IPS-20b (cell line): ENCODE data around the gene CCDC50.

Experiments
- H3K27ac ChIP-seq: one replicate; pipeline ENCODE4 v1.5.1; 2013; ENCODE audit warnings: low read length
- H3K27me3 ChIP-seq: 2 replicates; pipeline ENCODE4 v1.6.1; 2013; ENCODE audit warnings: mild to moderate bottlenecking, low read length, inconsistent platforms; ENCODE audit not compliant: insufficient read depth
- H3K36me3 ChIP-seq: 2 replicates; pipeline ENCODE4 v1.6.1; 2013; ENCODE audit warnings: low read depth, mild to moderate bottlenecking, inconsistent platforms, low read length, moderate library complexity; ENCODE audit not compliant: insufficient read depth
- H3K4me1 ChIP-seq: 2 replicates; pipeline ENCODE4 v1.6.1; 2013; ENCODE audit warnings: mild to moderate bottlenecking, control low read depth, inconsistent platforms, low read length, moderate library complexity; ENCODE audit not compliant: insufficient read depth
- H3K4me3 ChIP-seq: 2 replicates; pipeline ENCODE4 v1.5.1; 2013; ENCODE audit warnings: mild to moderate bottlenecking, low read length, inconsistent platforms
- H3K9ac ChIP-seq: 2 replicates; pipeline ENCODE4 v1.6.1; 2013; ENCODE audit warnings: low read depth, mild to moderate bottlenecking, inconsistent platforms, low read length, moderate library complexity
- H3K9me3 ChIP-seq: 2 replicates; pipeline ENCODE4 v1.6.1; 2013; ENCODE audit warnings: mild to moderate bottlenecking, low read depth, low read length, inconsistent platforms; ENCODE audit not compliant: insufficient read depth

Gene CCDC50

DNA sequence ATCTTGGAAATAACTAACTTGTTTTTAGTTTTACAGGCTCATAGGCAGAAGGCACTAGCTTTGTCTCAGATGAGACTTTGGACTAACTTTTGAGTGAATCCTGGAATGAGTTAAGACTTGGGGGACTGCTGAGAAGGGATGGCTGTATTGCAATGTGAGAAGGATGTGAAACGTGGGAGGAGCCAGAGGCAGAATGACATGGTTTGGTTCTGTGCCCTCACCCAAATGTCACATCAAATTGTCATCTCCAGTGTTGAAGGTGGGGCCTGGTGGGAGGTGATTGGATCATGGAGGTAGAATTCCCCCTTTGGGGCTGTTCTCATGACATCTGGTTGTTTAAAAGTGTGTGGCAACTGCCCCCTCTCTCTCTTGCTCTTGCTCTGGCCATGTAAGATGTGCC, 28.8 kb upstream of the CCDC50 start:
- no peaks in the 10 kb centered on the region for H3K27me3 ChIP-seq
- H3K4me3 ChIP-seq = no peak overlapping the region
- H3K4me1 ChIP-seq = peaks cover 6% of the 10 kb centered on the region; the same call in 1 of the 2 replicates
- no peaks in the 10 kb centered on the region for H3K36me3 ChIP-seq
- H3K9ac ChIP-seq = no peak overlapping the region
- H3K27ac ChIP-seq = no peak overlapping the region
- H3K9me3 ChIP-seq = no peaks in the 10 kb centered on the region

DNA sequence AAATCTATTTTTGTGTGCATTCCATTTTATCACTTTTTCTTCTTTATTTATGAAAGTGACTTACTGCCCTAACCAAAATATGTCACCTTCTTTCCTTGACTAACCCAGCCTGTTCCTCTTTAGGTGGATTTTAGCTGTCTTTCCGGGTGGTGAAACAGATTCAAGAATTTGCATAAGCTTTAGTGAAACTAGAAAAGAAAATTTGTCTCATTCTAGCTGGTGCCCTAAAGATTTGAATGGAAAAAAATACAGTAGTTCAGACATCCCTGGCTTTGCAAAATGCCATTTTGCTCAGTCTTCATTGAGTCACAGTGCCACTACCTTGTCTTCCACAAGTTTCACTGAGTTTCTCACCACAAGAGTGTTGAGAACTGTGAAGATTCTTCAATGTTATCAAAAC, 28.2 kb upstream of the CCDC50 start:
- H3K36me3 ChIP-seq = no peaks in the 10 kb centered on the region
- no peak overlapping the region for H3K4me3 ChIP-seq
- H3K4me1 ChIP-seq = peaks cover 6% of the 10 kb centered on the region; the same call in 1 of the 2 replicates
- H3K27ac ChIP-seq = no peak overlapping the region
- no peaks in the 10 kb centered on the region for H3K9me3 ChIP-seq
- no peaks in the 10 kb centered on the region for H3K27me3 ChIP-seq
- no peak overlapping the region for H3K9ac ChIP-seq

DNA sequence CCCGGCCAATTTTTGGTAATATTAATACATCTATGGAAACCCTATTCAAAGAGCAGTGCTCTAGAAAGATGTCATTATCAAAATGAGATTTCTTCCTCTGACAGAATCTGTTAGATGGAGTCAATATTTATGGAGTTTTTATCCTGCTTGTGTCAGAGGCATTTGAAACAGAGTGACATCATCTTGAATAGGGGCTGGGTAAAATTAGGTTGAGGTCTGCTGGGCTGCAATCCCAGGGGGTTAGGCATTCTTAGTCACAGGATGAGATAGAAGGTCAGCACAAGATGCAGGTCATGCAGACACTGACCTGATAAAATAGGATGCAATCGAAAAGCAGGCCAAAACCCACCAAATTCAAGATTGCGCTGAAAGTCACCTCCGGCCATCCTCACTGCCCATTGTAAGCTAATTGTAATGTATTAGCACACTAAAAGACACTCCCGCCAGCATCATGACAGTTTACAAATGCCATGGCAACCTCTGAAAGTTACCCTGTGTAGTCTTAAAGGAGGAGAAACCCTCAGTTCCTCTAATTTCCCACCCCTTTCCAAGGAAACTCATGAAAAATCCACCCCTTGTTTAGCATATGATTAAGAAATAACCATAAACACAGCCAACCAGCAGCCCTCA, 27.3 kb upstream of the CCDC50 start:
- Histone ChIP-seq H3K27me3 (no peaks in the 10 kb centered on the region), H3K9me3 (no peaks in the 10 kb centered on the region), H3K9ac (no peak overlapping the region; the same call in 1 of the 2 replicates), H3K4me3 (no peak overlapping the region), H3K4me1 (peaks cover 6% of the 10 kb centered on the region; the same call in 1 of the 2 replicates), H3K36me3 (no peaks in the 10 kb centered on the region), H3K27ac (no peak overlapping the region)

DNA sequence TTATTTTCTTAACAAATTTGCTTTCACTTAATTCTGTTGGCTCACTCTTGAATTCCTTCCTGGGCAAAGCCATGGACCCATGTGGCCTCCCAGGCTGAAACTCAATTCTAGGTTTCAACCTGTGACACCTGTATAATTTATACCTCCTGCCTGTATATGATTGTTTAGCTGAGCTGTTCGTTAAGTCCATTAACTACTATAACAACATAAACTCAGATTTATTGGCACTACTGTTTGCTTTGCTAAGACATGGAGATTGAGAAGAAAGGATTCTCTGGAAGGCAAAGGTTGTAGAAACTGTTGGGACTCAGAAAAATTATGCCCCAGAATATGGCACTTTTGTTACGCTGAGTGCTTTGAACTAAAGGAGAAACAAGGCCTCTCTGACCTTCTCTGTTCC, 26.7 kb upstream of the CCDC50 start:
- Histone ChIP-seq H3K27me3 (no peaks in the 10 kb centered on the region), H3K4me3 (no peak overlapping the region), H3K4me1 (peaks cover 6% of the 10 kb centered on the region; the same call in 1 of the 2 replicates), H3K27ac (no peak overlapping the region), H3K9me3 (no peaks in the 10 kb centered on the region), H3K36me3 (no peaks in the 10 kb centered on the region), H3K9ac (no peak overlapping the region; the same call in 1 of the 2 replicates)

DNA sequence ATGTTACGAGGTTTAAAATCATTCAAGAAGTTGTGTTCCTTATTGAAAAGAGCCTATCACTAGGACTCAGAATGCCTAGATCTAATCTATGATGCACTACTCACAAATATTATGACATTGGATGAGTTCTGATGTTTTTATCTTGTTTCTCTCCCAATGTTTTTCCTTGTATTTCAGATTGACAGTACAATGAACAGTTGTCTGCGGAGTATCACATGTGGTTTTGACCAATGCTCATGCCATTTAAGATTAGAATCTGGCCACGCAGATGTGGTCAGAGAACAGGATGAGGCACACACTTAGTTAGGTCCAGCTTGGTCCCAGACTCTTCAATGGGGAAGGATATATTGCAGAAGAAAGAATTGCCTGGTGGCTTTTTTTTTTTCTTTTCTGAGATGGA, 25.6 kb upstream of the CCDC50 start:
- Histone ChIP-seq H3K27ac (no peak overlapping the region), H3K36me3 (no peaks in the 10 kb centered on the region), H3K4me3 (no peak overlapping the region), H3K9me3 (no peaks in the 10 kb centered on the region), H3K9ac (no peak overlapping the region), H3K27me3 (no peaks in the 10 kb centered on the region), H3K4me1 (peaks cover 6% of the 10 kb centered on the region; the same call in 1 of the 2 replicates)

DNA sequence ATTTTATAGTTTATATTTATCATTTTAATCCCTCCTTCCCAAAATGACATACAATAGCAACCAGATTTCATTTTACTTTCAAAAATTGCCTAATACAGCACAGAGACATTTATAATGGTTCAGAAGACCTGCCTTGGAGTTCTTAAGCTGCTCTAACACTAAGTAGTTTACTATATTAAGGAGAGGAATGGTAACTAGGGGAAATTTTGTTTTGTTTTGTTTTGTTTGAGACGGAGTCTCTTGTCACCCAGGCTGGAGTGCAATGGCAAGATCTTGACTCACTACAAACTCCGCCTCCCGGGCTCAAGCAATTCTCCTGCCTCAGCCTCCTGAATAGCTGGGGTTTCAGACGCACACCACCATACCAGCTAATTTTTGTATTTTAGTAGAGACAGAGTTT, 22.8 kb upstream of the CCDC50 start:
- no peak overlapping the region for H3K4me3 ChIP-seq
- H3K9ac ChIP-seq = no peak overlapping the region
- no peaks in the 10 kb centered on the region for H3K36me3 ChIP-seq
- no peaks in the 10 kb centered on the region for H3K27me3 ChIP-seq
- no peaks in the 10 kb centered on the region; the same call in 1 of the 2 replicates for H3K9me3 ChIP-seq
- H3K27ac ChIP-seq = no peak overlapping the region
- peaks cover 6% of the 10 kb centered on the region; the same call in 1 of the 2 replicates for H3K4me1 ChIP-seq

DNA sequence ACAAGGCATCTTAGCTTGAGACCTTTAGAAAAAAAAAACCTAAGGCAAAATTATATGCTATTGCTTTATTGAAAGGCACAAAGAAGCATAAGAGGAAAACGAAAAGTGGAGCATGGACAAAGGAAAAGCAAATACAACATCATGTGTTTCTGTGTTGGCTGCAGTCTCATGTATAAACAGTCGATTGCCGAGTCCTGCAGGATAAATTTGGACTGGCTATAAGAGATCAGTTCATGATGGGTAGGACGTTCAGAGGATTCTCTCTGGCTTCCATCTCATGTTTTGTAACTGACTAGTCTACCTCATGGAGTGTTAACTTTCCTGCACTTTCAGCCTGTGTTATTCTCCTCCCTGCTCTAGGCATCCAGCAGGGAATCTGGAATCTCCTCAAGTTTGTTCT, 21.9 kb upstream of the CCDC50 start:
- no peak overlapping the region for H3K27ac ChIP-seq
- no peaks in the 10 kb centered on the region for H3K27me3 ChIP-seq
- peaks cover 2% of the 10 kb centered on the region; the same call in 1 of the 2 replicates for H3K4me1 ChIP-seq

DNA sequence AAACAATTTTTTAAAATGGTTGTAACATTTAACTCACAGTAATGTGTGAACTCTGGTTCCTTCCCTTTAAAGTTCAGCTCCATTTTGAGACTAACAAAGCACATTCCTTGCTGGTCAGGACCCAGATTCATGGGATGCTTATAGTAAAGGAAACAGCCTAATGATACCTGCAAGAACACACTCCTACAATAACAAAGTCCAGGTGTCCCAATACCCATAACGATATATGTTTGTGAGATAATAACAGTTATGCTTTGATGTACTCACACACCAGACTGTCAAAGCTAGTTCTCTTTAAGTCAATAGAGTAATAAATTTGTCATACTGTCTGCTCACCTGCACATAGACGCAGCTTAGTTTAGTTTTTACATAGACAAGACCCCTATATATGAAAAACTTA, 15.9 kb upstream of the CCDC50 start:
- Histone ChIP-seq H3K36me3 (no peaks in the 10 kb centered on the region), H3K9ac (no peak overlapping the region), H3K27ac (no peak overlapping the region), H3K4me1 (no peaks in the 10 kb centered on the region), H3K27me3 (no peaks in the 10 kb centered on the region), H3K4me3 (no peak overlapping the region), H3K9me3 (no peaks in the 10 kb centered on the region; the same call in 1 of the 2 replicates)

More for the DNA sequence above, 21.9 kb upstream of the CCDC50 start:
- Histone ChIP-seq H3K4me3 (no peak overlapping the region), H3K36me3 (no peaks in the 10 kb centered on the region), H3K9me3 (no peaks in the 10 kb centered on the region; the same call in 1 of the 2 replicates), H3K9ac (no peak overlapping the region)

DNA sequence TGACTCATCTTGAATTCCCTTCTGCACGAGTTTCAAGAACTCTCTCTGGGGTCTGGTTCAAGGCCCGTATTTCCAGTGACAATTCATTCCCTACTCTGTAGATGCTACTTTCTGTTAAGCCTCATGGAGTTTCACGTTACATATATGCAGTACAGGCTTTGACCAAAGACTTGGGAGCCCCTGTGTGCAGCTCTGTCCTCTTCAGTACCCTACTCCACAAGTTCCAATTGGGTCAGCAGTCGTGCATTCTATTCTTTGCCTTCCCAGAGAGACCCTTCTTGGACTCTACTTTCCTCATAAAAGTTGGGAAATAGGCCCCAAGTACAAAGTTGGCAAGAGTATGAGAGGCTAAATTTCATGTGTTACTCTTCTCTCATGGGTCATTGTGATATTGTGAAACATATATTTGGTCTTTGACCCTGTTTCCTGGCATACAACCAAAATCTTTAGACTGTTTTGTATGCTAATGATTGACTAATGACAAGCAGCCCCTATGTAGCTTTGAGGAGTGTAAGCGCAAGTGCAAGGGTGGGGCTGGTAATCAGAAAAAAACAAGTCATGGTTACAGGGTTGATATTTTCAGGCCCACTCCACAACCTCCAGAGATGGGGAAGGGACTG, 15.0 kb upstream of the CCDC50 start:
- no peak overlapping the region for H3K27ac ChIP-seq
- no peaks in the 10 kb centered on the region for H3K36me3 ChIP-seq
- no peaks in the 10 kb centered on the region for H3K27me3 ChIP-seq
- no peaks in the 10 kb centered on the region for H3K4me1 ChIP-seq
- H3K9me3 ChIP-seq = no peaks in the 10 kb centered on the region; the same call in 1 of the 2 replicates
- H3K4me3 ChIP-seq = no peak overlapping the region
- H3K9ac ChIP-seq = no peak overlapping the region

DNA sequence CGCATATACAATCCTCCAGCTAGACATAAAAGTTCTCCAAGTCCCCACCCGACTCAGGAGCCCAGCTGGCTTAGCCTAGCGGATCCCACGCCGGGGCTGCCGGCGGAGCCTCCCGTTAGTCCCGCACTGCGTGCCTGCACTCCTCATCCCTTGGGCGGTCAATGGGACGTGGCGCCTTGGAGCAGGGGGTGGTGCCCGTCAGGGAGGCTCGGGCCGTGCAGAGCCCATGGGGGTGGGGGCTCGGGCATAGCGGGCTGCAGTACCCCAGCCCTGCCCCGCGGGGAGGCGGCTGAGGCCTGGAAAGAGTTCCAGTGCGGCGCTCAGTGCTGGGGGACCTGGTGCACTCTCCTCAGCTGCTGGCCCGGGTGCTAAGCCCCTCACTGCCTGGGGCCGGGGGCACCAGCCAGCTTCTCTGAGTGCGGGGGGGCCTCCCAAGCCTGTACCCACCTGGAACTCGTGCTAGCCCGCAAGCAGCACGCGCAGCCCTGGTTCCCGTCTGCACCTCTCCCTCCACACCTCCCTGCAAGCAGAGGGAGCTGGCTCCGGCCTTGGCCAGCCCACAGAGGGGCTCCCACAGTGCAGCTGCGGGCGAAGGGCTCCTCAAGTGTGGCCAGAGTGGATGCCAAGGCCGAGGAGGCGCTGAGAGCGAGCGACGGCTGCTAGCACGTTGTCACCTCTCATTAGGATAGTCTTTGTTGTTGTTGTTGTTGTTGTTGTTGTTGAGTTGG, 12.2 kb upstream of the CCDC50 start:
- Histone ChIP-seq H3K27me3 (no peaks in the 10 kb centered on the region), H3K9me3 (no peaks in the 10 kb centered on the region), H3K27ac (no peak overlapping the region), H3K36me3 (no peaks in the 10 kb centered on the region), H3K9ac (no peak overlapping the region), H3K4me3 (no peak overlapping the region), H3K4me1 (no peaks in the 10 kb centered on the region)

DNA sequence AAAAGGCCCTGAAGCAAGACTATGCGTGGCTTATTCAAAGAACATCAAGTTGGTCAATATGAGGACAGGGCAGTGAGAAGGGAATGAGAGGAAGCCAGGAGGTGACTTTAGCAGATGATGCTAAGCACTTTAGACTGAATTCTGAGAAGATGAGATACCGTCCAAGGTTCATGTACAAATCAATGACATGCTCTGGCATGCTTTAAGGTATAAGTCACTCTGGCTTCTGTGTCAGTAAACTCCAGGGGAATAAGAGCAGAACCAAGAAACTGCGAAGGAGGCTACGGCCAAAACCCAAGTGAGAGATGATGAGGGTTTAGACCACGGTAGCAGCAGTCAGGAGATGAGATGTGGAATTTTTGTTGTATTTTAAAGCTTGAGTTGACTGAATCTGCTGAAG, 8.9 kb upstream of the CCDC50 start:
- H3K27me3 ChIP-seq = no peaks in the 10 kb centered on the region
- H3K4me3 ChIP-seq = no peak overlapping the region
- H3K27ac ChIP-seq = no peak overlapping the region
- no peaks in the 10 kb centered on the region for H3K36me3 ChIP-seq
- no peak overlapping the region for H3K9ac ChIP-seq
- H3K9me3 ChIP-seq = no peaks in the 10 kb centered on the region
- no peaks in the 10 kb centered on the region for H3K4me1 ChIP-seq
